Panc1 (cell line): ENCODE results near the gene NAGA. TPM values are rescaled to one million over a fixed set of nuclear protein-coding genes. Genes with fewer than 3 reads are reported as not detected.
A peak's percentile ranks its signal among the peaks of the same experiment; 100 is the strongest.

Source experiments
- ATAC-seq: fragments of 200-7000 bp; cut with Tn5 transposase; 2 replicates; pipeline ENCODE4 v1.9.1; 2020; ENCODE audit warnings: mild to moderate bottlenecking, moderate library complexity
- BruUV-seq: library from RNA; stranded (reverse); fragments of 400-500 nt; replicated peaks from 2 replicates; lab custom pipeline; 2021; lab: Mats Ljungman, UMichigan
- CTCF ChIA-PET: fragments of 300-600 bp; sonication (Branson Sonifier 250); formaldehyde crosslinking; loops from one replicate; lab custom pipeline; 2022; ENCODE audit warnings: antibody characterized with exemption; lab: Charles Lee
- POLR2A ChIA-PET: fragments of 300-600 bp; sonication (Branson Sonifier 250); formaldehyde crosslinking; loops from one replicate; lab custom pipeline; 2022; ENCODE audit warnings: antibody characterized with exemption; lab: Charles Lee
- DNase-seq: peaks from one replicate; pipeline ENCODE4 v3.0.0-alpha.2; 2010; ENCODE audit warnings: low read depth, low spot score
- H3K27ac ChIP-seq: 2 replicates; pipeline ENCODE4 v1.5.1; 2011; ENCODE audit warnings: mild to moderate bottlenecking, low read length, inconsistent platforms
- H3K27me3 ChIP-seq: fragments of 200-500 bp; sonication (Bioruptor generic); 2 replicates; pipeline ENCODE4 v1.6.0; 2014; ENCODE audit warnings: low read length, inconsistent platforms; ENCODE audit not compliant: control insufficient read depth, insufficient read depth
- H3K36me3 ChIP-seq: fragments of 200-500 bp; sonication (Bioruptor generic); 2 replicates; pipeline ENCODE4 v1.5.1; 2014; ENCODE audit warnings: inconsistent platforms, mild to moderate bottlenecking, low read length, moderate library complexity; ENCODE audit not compliant: control insufficient read depth, insufficient read depth
- H3K4me1 ChIP-seq: 2 replicates; pipeline ENCODE4 v1.5.1; 2011; ENCODE audit warnings: inconsistent platforms, mild to moderate bottlenecking, low read length, moderate library complexity; ENCODE audit not compliant: control insufficient read depth, insufficient read depth
- H3K4me3 ChIP-seq, 2 experiments: 2 replicates each; pipeline ENCODE4 v1.5.1; 2011 to 2012; ENCODE audit warnings: low read depth in 2 of 2, low read length in 2 of 2, mild to moderate bottlenecking in 2 of 2, inconsistent platforms in 1 of 2, moderate library complexity in 1 of 2
- H3K9me3 ChIP-seq: fragments of 200-500 bp; sonication (Bioruptor generic); 2 replicates; pipeline ENCODE4 v1.5.1; 2014; ENCODE audit warnings: low read depth, mild to moderate bottlenecking, inconsistent platforms, low read length, moderate library complexity; ENCODE audit not compliant: control insufficient read depth, insufficient read depth
- CTCF ChIP-seq: fragments of 450-650 bp; IDR thresholded peaks from 2 replicates; pipeline ENCODE4 v1.5.1; 2017; ENCODE audit warnings: mild to moderate bottlenecking
- POLR2AphosphoS5 ChIP-seq: IDR thresholded peaks from 2 replicates; pipeline ENCODE4 v1.6.1; 2012; ENCODE audit warnings: mild to moderate bottlenecking, low read depth, low read length, moderate library complexity
- REST ChIP-seq, 2 experiments: IDR thresholded peaks; 2 replicates each; pipeline ENCODE4 v1.6.1; 2011 to 2012; ENCODE audit warnings: low read depth in 2 of 2, control low read depth in 1 of 2, low read length in 1 of 2, mild to moderate bottlenecking in 1 of 2, moderate library complexity in 1 of 2; ENCODE audit not compliant: insufficient read depth in 1 of 2
- SIN3A ChIP-seq: IDR thresholded peaks from 2 replicates; pipeline ENCODE4 v1.6.1; 2012; ENCODE audit warnings: low read depth, mild to moderate bottlenecking, low read length, moderate library complexity, borderline replicate concordance; ENCODE audit not compliant: insufficient read depth
- TCF7L2 ChIP-seq: IDR thresholded peaks from 2 replicates; pipeline ENCODE4 v1.6.1; 2011; ENCODE audit warnings: mild to moderate bottlenecking, low read depth, low read length, inconsistent platforms
- in situ Hi-C: cut with HindIII; loops from 2 replicates; pipeline ENCODE4 v1.10.0; 2016; ENCODE audit warnings: low sequenced_read_pairs, low pct_unique_long_range_greater_than_20kb
- intact Hi-C: fragments of 100-400 bp; cut with micrococcal nuclease; formaldehyde crosslinking; loops from one replicate; pipeline ENCODE4 v1.10.0; 2022; ENCODE audit not compliant: unreplicated experiment
- total RNA-seq: library from RNA; stranded (reverse); gene quantifications from one replicate; pipeline ENCODE4 v1.2.1, GENCODE V29; 2021; ENCODE audit not compliant: unreplicated experiment

Gene NAGA
- total RNA-seq, 1 experiment from 2014 or later = 24.2 TPM

- Histone ChIP-seq H3K27me3 (no peaks in the 10 kb centered on the region), H3K4me3 (peak overlapping the region; percentile 74 to 81), H3K4me1 (no peaks in the 10 kb centered on the region), H3K36me3 (no peaks in the 10 kb centered on the region; the same call in none of the 2 replicates), H3K9me3 (no peaks in the 10 kb centered on the region), H3K27ac (peak overlapping the region; percentile 49)
- TF ChIP-seq CTCF = no peak
- no peak for TF ChIP-seq REST (IDR thresholded peaks at IDR 0.05; ENCODE audit: insufficient read depth in 1 of 2, low read depth in 2 of 2, low read length in 1 of 2)
- TF ChIP-seq SIN3A = no peak
- no peak for TF ChIP-seq TCF7L2
- TF ChIP-seq POLR2AphosphoS5 = no peak
- BruUV-seq = TSS peak; percentile 45
- POLR2A ChIA-PET = no interaction called here
- DNase-seq (no peak), ATAC-seq (no peak)
- intact Hi-C loops = no loop called here
- in situ Hi-C loops = no loop called here
- CTCF ChIA-PET = interaction anchor here (0.7 to 2.5 kb wide), 4 partner anchors 15 to 352 kb away, joined by 3 to 12 read pairs (median 5); no protein-coding TSS in a partner anchor
Measured at GRCh38 chr22:42091455-42091782, 20.8 kb upstream of the NAGA start.

GRCh38 chr22:42090596-42091454 lies 20.2 kb upstream of the NAGA start, which contains the start of gene NDUFA6:
Gene NDUFA6 (minus strand): TSS chr22:42090772. CDS start chr22:42090744, 28 bp downstream.
- no peaks in the 10 kb centered on the region for H3K27me3 ChIP-seq
- POLR2A ChIA-PET = no interaction called here
- peak; percentile 98 for ATAC-seq
- no peaks in the 10 kb centered on the region for H3K4me1 ChIP-seq
- intact Hi-C loops = no loop called here
- no peaks in the 10 kb centered on the region; the same call in none of the 2 replicates for H3K36me3 ChIP-seq
- CTCF ChIA-PET = interaction anchor here (0.7 to 2.5 kb wide), 4 partner anchors 15 to 353 kb away, joined by 3 to 12 read pairs (median 5); no protein-coding TSS in a partner anchor
- H3K4me3 ChIP-seq = peak within 1 kb of the TSS; percentile 81 to 85
- in situ Hi-C loops = no loop called here
- TF ChIP-seq POLR2AphosphoS5 (peak; percentile 79), SIN3A (0 out of 2 replicates have a peak, but pooled peaks have one; percentile 62), TCF7L2 (peak; percentile 67; the same call in 1 of the 2 replicates), CTCF (peak; percentile 96), REST (IDR thresholded peaks at IDR 0.05; ENCODE audit: insufficient read depth in 1 of 2, low read depth in 2 of 2, low read length in 1 of 2) (no peak)
- no peaks in the 10 kb centered on the region for H3K9me3 ChIP-seq
- peak; percentile 93 for DNase-seq
- no TSS peak for BruUV-seq
- peak within 1 kb of the TSS; percentile 90 for H3K27ac ChIP-seq
